Inflammatory macrophage treated with lipopolysaccharide for 1 hour (primary cell): ENCODE results near the gene MEIOB.

Experiments used
- DNase-seq, 2 donors: peaks; one replicate each; pipeline ENCODE4 v3.0.0-alpha.2; 2020 to 2022

Gene MEIOB

DNA sequence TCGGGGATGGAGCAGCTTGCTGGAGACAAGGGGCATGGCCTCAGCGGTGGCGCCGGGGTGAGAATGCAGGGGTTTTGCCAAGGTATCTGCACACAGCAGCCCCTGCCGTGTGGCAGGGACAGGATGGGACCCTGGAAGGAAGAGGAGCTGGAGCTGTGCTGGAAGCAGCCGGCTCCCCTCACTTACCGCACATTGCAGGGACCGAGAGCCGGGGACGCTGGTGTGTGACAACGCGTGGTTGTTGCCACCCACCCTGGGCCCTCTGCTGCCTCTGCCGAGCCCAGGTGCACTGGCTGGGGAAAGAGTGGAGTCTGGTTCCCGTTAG lies 86.2 kb downstream of the MEIOB start:
- no peak for DNase-seq

DNA sequence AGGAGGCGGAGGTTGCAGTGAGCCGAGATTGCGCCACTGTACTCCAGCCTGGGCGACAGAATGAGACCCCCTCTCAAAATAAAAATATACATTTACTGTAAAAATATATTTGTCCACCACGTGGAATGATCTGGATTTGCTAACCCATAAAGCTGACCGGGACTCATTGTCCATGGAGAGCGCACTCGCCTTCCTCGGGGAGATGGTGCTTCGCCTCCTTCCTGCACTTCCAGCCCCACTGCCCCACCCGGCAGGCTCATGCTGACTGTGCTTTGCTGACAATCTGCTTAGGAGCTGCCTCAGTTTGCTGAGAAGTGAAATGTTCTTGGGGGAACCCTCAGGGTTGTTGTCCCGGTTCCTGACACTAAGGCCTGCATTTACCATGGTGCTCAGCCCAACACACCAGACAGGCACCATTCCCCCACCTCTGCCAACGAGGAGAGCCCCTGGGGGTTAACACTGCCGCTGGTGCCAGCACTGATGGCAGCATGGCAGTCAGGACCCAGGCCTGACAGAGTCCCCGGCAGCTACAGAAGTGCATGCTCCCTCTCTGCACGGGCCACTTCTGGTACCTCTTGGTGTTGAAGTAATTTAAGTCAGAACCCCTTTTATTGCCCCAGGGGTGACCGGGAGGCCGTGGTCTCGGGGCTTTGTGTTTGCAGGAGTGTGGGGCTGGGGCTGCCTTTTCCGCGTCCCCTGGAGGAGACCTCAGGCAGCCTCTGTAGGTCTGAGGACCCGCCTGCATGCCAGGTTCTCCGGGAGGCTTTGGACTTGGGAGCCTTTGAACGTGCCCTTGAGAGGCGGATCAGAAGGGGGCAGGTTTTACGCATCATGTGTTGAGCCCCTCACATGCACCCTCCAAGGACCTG lies 86.8 kb downstream of the MEIOB start:
- no peak for DNase-seq
